OCI-LY3 (cell line): ENCODE data around the gene PEX7.

Source experiments
- CTCF ChIP-seq: fragments of 200-600, 300-600 bp; sonication (generic); IDR thresholded peaks from 2 replicates; pipeline ENCODE4 v1.5.1; 2014; ENCODE audit warnings: antibody characterized with exemption, low read length, low read depth
- EZH2phosphoT487 ChIP-seq: fragments of 200-600 bp; shearing (Covaris generic); IDR thresholded peaks from 2 replicates; pipeline ENCODE4 v1.6.1; 2018; ENCODE audit warnings: antibody characterized with exemption, mixed run types, low read depth

GRCh38 chr6:136809091-136809860 is 13.1 kb upstream of the PEX7 start:
- TF ChIP-seq CTCF (no peak), EZH2phosphoT487 (no peak)
